A549 (cell line): ENCODE data around the gene COL24A1.

ENCODE experiments used
- JUNB ChIP-seq: fragments of >200 bp; sonication (Bioruptor Twin); formaldehyde crosslinking; IDR thresholded peaks from 2 replicates; pipeline ENCODE4 v1.6.1; 2016
- KDM5A ChIP-seq: fragments of 200-600 bp; sonication (generic); IDR thresholded peaks from 2 replicates; pipeline ENCODE4 v1.6.1; 2016; ENCODE audit warnings: antibody characterized with exemption, mild to moderate bottlenecking
- POLR2A ChIP-seq: IDR thresholded peaks from 2 replicates; pipeline ENCODE4 v1.6.1; 2012; ENCODE audit warnings: mild to moderate bottlenecking, low read length
- RAD21 ChIP-seq, 2 experiments: fragments of >200 bp in 1 of 2; sonication (Bioruptor Twin) in 1 of 2; formaldehyde crosslinking in 1 of 2; IDR thresholded peaks in 1 of 2; conservative IDR thresholded peaks in 1 of 2; 2 replicates in 1 of 2; 3 replicates in 1 of 2; pipeline ENCODE4 v1.6.1; 2012 to 2018; ENCODE audit warnings: inconsistent platforms in 1 of 2
- RFX5 ChIP-seq: fragments of 450-650 bp; IDR thresholded peaks from 2 replicates; pipeline ENCODE4 v1.7.1; 2014; ENCODE audit warnings: antibody characterized with exemption, mild to moderate bottlenecking, moderate library complexity
- SMC3 ChIP-seq: fragments of >200 bp; sonication (Bioruptor Twin); formaldehyde crosslinking; IDR thresholded peaks from 3 replicates; pipeline ENCODE4 v1.6.1; 2018; ENCODE audit warnings: inconsistent platforms
- SREBF2 ChIP-seq: fragments of 450-650 bp; IDR thresholded peaks from 2 replicates; pipeline ENCODE4 v1.6.1; 2014; ENCODE audit warnings: mild to moderate bottlenecking, moderate library complexity
- TP53 ChIP-seq: fragments of 250-450 bp; sonication (Bioruptor Pico); IDR thresholded peaks from 2 replicates; pipeline ENCODE4 v1.5.0; 2021; ENCODE audit warnings: mild to moderate bottlenecking, moderate library complexity
- ZFP36 ChIP-seq: fragments of 450-650 bp; IDR thresholded peaks from 2 replicates; pipeline ENCODE4 v1.6.1; 2014; ENCODE audit warnings: borderline replicate concordance; ENCODE audit not compliant: partially characterized antibody
- ZSCAN20 ChIP-seq: fragments of 250-450 bp; sonication (Bioruptor Pico); IDR thresholded peaks from 2 replicates; pipeline ENCODE4 v1.8.0; 2022; ENCODE audit warnings: mild to moderate bottlenecking, moderate library complexity
- TF ChIP-seq, protein P1 (sequence below): fragments of 200-600 bp; sonication (generic); IDR thresholded peaks from 2 replicates; pipeline ENCODE4 v1.6.1; 2016; ENCODE audit warnings: antibody characterized with exemption, mild to moderate bottlenecking, moderate library complexity
- TF ChIP-seq, protein P2 (sequence below): fragments of >200 bp; sonication (Bioruptor Twin); formaldehyde crosslinking; IDR thresholded peaks from 3 replicates; pipeline ENCODE4 v1.5.1; 2016
- TF ChIP-seq, protein P3 (sequence below): IDR thresholded peaks from 2 replicates; pipeline ENCODE4 v1.6.1; 2012

DNA sequence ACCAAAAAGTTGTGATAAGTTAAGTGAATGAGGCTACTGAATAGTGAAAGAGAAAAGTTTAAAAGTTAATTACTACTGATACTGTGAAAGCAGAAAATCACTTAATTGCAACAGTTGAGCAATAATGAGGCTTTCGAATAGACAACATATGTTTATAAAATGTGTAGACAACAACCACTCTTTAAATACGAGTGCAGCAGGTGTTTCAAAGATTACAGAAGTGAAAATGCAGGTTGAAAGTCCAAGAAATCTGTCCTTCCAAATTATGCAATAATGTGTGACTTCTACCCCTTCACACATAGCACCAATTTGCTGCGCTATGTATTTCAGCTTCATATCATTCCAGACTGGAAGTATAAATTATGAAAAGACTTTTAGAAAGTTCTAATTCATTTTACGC, 213.0 kb downstream of the COL24A1 start:
- TF ChIP-seq POLR2A (no peak), ZSCAN20 (CRISPR knock-in tag) (no peak), SMC3 (no peak), KDM5A (no peak), RAD21 (conservative IDR thresholded peaks at IDR 0.05 in 1 of 2, IDR thresholded peaks at IDR 0.05 in 1 of 2) (no peak), RFX5 (no peak), JUNB (no peak), SREBF2 (no peak), ZFP36 (no peak), TP53 (CRISPR knock-in tag) (no peak)
- TF ChIP-seq, protein P1, sequence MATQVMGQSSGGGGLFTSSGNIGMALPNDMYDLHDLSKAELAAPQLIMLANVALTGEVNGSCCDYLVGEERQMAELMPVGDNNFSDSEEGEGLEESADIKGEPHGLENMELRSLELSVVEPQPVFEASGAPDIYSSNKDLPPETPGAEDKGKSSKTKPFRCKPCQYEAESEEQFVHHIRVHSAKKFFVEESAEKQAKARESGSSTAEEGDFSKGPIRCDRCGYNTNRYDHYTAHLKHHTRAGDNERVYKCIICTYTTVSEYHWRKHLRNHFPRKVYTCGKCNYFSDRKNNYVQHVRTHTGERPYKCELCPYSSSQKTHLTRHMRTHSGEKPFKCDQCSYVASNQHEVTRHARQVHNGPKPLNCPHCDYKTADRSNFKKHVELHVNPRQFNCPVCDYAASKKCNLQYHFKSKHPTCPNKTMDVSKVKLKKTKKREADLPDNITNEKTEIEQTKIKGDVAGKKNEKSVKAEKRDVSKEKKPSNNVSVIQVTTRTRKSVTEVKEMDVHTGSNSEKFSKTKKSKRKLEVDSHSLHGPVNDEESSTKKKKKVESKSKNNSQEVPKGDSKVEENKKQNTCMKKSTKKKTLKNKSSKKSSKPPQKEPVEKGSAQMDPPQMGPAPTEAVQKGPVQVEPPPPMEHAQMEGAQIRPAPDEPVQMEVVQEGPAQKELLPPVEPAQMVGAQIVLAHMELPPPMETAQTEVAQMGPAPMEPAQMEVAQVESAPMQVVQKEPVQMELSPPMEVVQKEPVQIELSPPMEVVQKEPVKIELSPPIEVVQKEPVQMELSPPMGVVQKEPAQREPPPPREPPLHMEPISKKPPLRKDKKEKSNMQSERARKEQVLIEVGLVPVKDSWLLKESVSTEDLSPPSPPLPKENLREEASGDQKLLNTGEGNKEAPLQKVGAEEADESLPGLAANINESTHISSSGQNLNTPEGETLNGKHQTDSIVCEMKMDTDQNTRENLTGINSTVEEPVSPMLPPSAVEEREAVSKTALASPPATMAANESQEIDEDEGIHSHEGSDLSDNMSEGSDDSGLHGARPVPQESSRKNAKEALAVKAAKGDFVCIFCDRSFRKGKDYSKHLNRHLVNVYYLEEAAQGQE, result no peak
- TF ChIP-seq, protein P2, sequence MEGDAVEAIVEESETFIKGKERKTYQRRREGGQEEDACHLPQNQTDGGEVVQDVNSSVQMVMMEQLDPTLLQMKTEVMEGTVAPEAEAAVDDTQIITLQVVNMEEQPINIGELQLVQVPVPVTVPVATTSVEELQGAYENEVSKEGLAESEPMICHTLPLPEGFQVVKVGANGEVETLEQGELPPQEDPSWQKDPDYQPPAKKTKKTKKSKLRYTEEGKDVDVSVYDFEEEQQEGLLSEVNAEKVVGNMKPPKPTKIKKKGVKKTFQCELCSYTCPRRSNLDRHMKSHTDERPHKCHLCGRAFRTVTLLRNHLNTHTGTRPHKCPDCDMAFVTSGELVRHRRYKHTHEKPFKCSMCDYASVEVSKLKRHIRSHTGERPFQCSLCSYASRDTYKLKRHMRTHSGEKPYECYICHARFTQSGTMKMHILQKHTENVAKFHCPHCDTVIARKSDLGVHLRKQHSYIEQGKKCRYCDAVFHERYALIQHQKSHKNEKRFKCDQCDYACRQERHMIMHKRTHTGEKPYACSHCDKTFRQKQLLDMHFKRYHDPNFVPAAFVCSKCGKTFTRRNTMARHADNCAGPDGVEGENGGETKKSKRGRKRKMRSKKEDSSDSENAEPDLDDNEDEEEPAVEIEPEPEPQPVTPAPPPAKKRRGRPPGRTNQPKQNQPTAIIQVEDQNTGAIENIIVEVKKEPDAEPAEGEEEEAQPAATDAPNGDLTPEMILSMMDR, result no peak
- TF ChIP-seq, protein P3, sequence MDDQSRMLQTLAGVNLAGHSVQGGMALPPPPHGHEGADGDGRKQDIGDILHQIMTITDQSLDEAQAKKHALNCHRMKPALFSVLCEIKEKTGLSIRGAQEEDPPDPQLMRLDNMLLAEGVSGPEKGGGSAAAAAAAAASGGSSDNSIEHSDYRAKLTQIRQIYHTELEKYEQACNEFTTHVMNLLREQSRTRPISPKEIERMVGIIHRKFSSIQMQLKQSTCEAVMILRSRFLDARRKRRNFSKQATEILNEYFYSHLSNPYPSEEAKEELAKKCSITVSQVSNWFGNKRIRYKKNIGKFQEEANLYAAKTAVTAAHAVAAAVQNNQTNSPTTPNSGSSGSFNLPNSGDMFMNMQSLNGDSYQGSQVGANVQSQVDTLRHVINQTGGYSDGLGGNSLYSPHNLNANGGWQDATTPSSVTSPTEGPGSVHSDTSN, result no peak
